NCI-H524 (cell line): ENCODE data around the gene MRRF.

Source experiments
- DNase-seq, 2 experiments: peaks; one replicate each; lab custom pipeline; 2025; lab: John Stamatoyannopoulos, UW

MRRF gene

DNA sequence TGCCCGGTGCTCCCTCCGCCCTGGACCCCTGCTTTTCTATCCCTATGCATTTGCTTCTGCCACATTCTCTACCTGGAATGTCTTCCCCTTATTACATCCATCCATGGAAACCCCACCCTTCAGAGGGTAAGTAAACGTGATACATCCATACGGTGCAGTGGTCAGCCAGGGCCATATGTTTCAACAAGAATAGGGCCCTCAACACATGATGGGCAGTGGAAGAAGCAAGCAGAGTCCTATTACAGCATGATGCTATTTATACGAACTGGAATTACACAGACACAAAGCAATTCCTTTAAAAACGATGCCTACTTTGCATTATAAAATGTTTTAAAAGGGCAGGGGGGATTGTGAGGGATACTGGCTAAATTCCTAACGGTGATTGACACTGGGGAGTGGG is 68.0 kb downstream of the MRRF start:
- DNase-seq = peak in 1 of 2 experiments; percentile 71

DNA sequence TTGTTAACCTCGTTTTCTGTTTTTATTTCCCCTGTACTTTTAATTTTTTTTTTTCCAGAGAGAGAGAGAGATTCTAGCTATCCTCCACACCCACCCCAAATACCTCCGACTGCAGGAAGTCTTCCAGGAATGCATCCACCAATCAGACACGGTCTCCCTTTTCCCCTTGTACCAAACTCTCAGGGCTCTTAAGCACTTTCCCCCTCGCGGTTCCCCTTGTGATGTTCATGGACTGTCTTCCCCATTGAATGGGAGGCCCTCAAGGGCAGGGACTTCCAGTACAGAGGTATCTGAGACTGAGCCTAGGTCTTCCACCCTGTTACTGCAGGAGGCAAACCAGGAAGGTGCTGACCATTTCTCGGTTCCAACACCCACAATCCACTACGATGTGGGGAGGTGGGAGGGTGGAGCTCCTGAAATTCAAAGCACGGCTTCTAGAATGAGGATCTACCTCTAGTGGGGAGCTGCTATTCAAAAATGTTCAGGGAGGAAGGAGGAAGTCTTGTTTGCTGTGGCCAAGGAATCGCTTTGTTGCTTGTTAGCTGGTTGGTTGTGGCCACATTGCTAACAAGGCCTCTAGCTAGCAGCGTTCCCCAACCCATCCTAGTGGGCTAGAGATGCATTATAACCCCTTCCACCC is 68.6 kb downstream of the MRRF start:
- DNase-seq = no peak

DNA sequence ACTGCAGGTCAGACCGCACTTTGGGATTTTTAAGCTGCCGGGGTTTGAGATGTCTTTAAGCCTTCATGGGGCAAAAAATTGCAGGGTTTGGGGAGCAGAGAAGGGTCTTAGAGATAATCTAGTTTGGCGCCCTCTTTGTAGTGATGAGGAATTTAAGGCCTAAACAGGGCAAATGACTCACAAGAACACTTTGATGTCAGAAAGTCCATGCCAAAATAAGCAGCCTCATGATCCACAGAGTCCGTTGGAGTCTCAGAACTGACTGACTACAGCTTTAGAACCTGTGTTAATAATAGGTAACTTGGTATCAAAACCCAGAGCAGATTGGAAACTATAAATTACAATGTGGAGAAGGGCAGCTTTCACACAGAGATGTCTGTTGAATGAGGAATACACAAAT is 70.2 kb downstream of the MRRF start:
- no peak for DNase-seq

DNA sequence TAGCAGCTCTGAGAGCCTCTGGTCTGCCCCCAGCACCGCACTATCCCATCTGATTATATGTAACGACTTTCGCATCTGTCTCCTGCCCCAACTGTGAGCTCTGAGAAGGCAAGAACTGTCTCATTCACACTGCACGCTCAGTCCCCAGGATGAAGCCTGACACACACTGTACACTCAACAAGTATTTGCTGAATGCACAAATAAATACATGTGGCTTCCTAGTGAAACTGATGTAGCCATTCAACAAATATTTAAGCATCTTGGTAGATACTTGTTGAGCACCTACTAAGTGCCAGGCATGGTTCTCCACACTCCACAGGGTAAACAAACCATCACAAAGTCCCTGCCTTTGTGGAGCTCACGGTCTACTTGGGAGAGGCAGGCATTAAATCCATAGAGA is 71.5 kb downstream of the MRRF start:
- DNase-seq = no peak

DNA sequence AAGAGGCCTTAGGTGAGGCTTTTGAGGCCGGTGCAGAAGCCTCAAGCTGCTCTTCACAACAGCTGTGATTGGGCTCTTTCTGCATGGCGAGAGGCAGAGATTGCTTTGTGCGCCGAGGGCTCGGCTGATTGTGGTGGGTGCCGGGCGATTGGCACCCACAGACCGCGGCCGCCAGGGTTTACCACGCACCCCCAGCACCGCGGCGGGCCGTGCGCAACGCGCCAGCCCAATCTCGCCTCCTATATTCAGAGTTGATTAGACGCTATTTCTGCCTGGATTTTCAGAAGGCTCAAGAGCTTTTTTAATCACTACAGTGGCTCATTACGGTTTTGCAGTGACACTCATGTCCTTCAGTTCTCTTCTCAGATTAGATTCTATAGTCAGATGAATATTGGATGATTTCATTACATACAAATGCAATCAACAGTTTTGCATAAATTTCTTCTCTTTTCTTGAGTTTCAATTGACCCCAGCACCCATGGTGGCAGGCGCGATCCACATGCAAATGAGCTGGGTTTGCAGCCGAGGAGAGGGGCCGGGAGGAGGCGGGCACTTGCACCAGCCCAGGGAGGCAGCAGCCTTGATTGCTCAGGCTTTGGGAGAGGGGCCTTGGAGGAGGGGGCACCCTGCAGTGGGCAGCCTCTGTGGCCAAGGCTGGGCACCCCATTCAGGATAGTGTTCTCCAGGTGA is 72.3 kb downstream of the MRRF start:
- DNase-seq = no peak

DNA sequence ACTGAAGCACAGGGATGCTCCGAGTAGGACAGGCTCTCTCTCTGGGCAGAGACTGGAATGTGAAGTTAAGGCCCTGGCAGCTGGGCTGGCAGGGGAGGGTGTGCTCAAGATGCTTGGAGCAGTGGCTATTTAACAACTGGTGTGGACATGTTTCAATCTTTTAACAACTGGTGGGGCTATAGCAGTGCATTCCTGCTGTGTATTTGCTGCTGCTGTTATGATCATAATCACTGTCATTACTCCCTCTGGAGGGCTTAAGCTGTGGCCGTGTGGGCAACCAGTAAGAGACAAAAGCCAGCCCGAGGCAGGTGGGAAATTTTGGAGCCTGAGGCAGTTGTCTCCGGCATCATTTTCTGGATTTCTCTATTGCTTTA is 72.9 kb downstream of the MRRF start:
- DNase-seq = peak; percentile 58 to 77

DNA sequence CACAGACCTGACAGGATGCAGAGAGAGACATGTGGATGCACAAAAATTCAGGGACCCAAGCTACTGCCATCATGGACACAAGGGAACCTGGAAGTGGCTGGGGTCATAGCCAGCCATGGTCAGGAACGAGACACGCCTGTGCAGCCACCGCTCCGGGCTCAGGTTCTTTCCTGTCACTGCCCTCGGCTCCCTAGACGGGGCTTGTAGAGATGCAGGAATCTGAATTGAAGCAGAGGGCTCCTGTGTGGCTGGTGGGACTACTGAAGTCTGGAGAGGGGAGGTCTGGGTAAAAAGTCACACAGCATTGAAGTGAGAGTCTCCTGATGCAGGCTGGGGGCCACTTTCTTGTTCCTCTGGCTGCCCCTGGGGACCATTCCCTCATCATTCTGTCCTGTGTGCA is 73.9 kb downstream of the MRRF start:
- no peak for DNase-seq

DNA sequence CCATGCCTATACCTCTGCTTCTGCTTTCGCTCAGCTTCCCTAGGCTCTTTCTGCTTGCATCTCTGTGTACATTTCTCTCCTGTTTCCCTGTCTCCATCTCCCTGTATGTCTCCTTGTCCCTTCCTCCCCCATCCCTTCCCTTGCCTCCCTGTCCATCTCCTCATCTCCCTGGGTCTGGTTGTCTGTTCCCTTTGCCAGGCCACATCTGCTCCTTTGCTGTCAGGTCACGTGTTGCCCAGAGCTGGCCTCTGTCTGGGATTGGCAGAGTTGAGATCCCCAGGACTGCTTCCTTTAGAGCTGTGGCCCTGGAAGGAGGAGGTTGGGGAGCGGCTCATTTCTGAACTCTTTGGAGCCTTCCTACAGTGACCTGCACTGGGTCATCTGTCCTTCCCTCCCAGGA is 74.3 kb downstream of the MRRF start:
- DNase-seq = peak in 1 of 2 experiments; percentile 18

DNA sequence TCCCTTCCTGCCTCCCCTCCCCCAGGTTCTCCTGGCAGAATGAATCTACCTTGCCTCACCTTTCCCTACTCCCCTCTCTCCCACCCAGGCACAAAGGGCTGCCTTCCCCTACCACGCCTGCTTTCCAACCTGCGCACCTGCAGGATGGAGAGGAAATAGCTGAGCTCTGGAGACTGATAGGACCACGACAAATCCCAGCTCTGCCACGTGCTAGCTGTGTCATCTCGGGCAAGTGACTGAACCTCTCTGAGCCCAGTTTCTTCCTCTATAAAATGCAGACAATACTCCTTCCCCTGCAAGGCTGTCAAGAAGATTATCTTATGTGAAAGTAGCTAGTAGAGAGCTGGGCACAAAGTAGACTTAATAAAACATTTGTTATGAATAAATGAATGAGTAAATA is 74.9 kb downstream of the MRRF start:
- DNase-seq = no peak

DNA sequence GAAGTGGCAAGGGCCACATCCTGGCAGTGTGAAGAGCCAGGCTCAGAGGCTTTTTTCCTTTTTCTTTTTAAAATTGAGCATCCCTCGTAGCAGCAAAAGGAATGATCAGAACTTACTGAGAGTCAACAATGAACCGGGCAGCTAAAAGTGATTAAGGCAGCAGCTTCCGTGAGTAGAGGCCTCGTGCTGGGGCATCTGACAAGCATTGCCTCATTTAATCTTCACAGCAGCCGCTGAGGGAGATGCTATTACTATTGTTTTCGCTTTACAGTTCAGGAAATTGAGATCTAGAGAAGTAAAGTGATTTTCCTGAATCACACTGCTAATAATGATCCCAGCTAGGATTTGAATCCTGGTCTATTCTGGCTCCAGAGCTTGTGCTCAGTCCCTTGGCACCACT is 75.5 kb downstream of the MRRF start:
- DNase-seq = no peak

DNA sequence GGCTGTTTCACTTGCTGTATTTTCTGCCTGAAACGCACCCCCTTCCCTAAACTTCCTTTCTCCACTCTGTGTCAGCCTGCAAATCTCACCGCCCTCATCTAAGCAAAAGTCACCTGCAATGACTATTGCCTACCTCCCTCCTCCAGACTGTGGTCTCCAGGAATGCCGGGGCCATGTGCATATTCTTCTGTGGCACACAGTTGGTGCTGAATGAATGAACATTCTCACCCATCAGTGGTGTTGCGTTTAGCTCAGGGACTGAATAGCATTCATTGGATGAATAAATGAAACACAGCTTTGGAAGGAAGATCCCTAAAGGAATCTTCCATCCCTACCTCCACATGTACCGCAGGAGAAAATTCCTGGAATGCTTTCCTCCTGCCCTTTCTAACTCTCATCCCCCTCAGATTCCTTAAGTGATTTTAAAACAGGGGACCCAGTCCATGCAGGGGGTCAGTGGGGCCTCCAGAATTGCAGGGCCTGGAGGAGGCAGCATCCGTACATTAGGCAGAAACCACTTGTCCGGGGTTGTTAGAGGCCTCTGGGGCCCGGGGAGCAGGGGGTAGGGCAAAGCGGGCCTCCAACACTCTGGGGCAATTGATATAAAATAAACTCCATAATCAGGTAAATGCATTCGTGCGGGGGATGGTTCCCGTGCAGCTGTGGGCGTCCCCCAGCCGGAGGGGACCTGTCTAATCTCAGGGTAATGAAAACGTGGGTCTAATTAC is 77.8 kb downstream of the MRRF start:
- DNase-seq = no peak

DNA sequence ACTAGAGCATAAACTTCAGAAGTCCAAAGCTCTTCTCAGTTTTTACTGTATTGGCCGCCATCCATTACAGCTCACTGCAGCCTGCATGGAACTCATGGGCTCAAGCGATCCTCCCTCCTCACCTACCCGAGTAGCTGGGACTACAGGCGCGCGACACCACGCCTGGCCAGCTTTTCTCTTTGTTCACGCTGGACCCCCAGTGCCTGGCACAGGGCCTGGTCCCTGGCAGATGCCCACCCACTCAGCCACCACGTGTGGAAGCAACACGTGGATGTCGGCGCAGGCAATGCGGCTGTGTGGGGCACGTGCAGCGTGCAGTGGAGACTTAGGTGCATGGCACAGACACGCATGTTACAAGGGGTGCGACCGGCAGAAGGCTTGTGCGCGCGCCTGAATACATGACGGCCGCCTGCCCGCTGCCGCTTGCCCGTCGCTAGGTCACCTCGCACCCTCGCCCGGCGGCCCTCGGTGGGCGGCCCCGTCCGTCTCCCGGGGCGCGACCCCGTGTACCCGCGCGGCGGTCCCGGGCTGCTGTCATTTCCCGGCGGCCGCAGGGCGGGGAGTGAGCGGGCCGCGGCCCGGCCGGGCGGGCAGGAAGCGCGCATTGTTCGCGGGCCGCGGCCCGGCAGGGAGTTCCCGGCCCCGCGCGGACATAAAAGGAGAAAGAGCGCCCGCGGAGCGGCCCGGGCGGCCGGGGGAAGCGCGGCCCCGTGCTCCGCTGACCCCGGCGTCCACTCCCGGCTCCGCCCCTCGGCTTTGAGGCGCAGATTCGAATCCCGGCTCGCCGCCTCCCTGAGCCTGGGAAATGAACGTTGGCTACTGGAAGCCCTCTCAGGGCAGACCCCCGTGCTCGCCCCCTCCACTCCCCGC is 82.0 kb downstream of the MRRF start:
- DNase-seq = no peak

DNA sequence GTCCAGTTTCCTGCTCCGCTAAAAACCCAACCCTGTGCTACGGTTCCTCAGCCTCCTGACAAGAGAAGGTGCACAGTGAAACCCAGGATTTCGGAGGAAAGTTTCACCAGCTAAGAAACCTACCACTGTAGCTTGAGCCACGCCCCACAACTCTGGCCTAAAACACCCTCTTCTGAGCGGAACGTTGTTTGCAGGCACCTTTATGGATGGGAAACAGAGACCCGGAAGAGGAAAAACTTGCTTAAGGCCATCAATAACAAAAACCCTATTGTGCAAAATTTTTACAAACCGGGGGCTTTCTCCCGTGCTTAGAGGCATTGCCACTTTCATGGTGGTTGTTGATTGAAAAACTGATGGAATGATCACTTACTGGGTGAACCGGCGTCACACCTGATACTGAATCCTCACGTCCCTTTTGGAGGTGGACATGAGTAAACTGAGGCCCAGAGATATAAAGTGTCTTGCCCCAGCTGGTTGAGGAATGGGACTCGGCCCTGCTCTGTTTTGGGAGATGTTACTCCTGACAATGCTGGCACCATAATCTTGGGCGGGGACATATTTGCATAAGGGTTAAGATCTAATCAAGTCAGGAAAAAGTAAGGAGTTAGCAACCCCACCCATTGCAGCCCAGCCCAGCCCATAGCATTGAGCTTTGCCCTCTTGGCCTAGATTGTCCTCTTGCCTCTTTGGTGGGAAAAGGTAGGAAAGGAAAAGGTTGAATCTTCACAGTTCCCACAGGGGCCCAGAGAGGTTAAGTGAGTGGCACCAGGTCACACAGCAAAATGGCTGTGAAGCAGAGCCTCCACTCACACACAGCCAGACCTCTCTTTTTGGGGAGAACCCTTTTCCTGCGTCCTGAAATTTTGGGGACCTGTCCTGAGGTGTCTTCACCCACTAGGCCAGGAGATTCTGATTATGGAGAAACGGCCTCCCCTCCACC is 82.9 kb downstream of the MRRF start:
- DNase-seq = no peak

DNA sequence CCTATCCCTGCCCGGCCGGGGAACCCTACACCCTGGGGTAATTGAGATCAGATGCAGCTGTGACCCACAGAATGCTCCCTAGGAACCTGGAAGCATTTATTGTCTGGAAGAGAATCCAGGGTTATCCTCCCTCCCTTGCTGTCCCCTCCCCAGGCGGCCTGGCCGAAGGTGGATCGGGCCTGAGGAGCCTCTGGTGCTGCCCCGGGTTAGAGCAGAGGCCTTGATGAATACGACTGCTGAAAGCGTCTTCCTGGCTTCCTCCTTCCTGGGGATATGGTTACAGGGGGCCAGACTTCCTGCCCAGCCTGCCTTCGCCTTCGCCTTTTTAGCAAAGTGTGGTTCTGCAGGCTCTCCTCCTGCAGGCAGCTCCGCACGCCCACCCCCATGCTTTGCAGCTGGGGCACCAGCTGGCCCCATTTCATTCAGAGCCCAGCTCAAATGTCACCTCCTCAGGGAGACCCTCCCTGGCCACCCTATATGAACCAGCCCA is 83.7 kb downstream of the MRRF start:
- peak in 1 of 2 experiments; percentile 66 for DNase-seq

DNA sequence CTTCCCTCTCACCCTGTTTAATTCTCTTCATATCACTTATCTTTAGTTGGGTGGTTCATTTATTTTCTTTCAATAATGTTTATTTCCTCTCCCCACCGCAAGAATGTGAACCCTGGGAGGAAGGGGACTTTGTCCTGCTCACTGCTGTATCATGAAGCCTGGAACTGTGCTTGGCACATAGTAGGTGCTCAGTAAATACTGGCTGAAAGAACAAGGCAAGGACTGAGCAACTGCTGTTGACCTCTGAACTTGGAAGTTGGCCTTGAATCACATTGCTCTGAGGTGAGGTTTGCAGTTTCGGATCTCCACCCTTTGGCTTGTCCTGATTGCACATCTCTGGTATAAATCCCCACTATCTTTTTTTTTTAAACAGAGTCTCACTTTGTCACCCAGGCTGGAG is 84.1 kb downstream of the MRRF start:
- no peak for DNase-seq

DNA sequence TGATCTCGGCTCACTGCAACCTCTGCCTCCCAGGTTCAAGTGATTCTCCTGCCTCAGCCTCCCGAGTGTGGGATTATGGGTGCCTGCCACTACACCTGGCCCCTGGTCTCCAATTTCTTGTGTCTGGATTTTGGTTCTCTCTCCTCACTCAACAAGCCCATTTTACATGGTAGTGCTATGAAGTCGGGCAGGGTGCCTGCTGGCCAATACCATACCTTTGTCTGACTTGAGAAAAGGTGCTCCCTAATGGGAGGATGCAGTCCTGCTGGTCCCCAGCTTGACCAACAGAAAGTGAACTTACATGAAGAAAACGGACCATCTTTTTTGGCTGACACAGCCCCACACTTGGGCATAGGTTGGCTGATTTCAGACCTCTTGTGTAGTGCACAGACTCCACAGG is 84.5 kb downstream of the MRRF start:
- DNase-seq = no peak

DNA sequence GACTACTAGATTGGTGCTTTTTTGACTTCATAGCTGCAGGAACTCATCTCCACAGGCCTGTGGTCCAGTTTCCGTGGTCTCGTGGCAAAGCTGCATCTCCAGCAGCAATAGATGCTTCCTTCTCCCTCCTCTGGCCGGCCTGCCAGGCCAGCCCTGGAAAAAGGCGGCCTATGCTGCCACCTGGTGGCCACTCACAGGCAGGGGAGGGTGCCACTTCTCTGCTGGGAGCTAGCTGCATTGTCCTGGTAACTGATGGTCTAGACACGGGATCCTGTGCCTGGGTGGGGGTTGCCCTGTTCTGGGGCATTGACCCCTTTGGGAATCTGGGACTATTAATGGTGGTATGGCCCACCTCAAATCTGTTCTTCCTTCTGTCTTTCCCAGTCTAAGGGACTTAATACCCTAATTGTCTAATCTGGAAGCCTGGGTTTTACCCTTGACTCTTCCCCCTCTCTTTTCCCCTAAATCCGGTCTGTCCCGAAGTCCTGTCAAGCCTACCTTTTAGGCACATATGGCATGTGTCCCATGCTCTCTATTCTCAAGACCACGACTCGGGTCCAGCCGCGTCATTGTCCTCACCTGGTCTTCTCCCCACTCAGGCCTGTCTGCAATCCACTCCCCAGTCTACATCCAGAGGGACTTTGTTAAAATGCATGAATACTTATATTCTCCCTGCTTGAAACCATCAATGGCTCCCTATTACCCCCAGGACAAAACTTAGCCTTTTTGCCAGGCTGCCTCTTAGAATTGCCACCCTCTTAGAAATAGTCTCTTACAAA is 86.1 kb downstream of the MRRF start:
- peak; percentile 53 to 82 for DNase-seq

DNA sequence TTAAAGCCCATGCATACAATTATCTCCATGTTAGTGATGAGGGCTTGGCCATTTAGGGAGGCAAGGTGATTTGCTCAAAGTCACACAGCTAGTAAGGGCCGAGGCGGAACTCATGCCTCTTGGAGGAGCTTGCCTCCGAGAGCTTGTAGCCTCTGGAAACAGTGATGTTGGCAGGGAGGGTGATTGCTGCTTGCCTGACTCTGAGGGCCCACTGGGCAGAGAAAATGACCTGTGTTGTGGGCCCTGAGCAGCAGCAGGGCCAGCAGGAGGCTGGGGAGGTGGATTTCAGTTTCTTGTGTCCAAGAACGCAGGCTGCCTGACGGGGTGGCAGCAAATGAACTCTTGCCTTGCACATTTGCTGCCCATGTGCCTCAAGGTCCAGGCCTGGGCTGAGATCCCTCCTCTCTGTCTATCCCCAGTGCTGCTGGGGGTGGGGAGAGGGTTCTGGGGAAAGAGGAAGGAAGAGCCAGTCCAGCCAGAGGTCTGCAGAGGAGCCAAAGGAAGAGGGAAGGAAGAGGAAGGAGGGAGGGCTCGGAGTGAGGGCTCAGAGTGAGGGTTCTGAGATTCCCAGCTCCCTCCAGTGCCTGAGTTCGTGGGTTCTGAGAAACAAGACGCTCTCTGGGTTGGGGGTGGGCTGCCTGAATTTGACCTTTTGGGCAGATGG is 90.0 kb downstream of the MRRF start:
- DNase-seq = no peak

DNA sequence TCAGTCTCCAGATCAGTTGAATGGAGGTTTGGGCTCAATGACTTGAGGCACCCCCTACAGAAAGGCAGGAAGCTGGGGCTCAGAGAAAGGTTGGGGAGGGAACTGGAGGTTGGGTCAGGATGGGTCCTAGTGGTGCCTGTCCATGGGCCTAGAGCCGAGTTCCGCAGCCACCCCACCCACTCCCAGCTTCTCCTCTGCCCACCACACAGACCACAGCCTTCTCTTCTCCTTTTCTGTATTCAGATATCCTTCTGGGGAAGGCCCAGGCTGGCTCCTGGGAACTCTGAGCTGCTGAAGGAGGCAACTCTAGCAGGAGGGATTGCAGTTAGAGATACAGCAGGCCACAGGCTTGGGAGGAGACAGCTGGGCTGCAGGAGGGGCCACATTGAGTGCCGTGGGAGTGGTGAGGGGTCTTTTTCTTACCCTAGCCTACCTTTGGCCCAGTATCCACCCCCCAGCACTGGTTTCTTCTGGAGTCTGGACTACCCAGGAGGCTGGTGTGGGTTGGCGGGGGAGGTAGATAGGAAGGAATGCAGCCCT is 90.7 kb downstream of the MRRF start:
- no peak for DNase-seq
